Prostate gland (tissue), 2 donors: ENCODE results near the gene OR10AD1.

Experiments used
- POLR2A ChIP-seq: fragments of 450-650 bp; IDR thresholded peaks from one replicate; pipeline ENCODE4 v1.6.1; 2016; ENCODE audit warnings: antibody characterized with exemption, mild to moderate bottlenecking
- TF ChIP-seq, protein P1 (sequence below), 4 experiments: fragments of 200-600 bp in 2 of 4; fragments of 450-650 bp in 2 of 4; sonication (generic) in 2 of 4; IDR thresholded peaks; 1 replicate in 3 of 4; 2 replicates in 1 of 4; pipeline ENCODE4 v1.5.1; 2016 to 2019; ENCODE audit warnings: antibody characterized with exemption in 4 of 4, mild to moderate bottlenecking in 2 of 4, moderate library complexity in 2 of 4

DNA sequence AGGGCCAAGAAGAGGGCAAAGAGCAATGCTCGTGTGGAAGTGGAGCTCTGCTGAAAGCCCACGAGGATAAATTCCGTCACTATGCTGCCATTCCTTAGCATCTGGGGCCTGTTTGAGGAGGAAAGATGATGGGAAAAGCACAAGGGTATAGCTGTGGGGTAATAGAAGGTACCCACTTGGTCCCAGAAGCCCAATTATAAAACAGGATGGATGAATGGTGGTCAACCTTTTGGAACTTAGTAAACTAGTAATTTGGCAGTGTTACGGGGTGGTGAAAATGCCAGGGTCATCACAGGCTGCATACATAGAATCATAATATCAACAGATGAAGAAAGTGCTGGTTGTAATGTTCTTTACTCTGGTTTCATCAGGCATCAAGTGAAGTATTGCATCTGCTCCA lies at the start of gene OR10AD1:
- no peak for TF ChIP-seq POLR2A
- TF ChIP-seq, protein P1, sequence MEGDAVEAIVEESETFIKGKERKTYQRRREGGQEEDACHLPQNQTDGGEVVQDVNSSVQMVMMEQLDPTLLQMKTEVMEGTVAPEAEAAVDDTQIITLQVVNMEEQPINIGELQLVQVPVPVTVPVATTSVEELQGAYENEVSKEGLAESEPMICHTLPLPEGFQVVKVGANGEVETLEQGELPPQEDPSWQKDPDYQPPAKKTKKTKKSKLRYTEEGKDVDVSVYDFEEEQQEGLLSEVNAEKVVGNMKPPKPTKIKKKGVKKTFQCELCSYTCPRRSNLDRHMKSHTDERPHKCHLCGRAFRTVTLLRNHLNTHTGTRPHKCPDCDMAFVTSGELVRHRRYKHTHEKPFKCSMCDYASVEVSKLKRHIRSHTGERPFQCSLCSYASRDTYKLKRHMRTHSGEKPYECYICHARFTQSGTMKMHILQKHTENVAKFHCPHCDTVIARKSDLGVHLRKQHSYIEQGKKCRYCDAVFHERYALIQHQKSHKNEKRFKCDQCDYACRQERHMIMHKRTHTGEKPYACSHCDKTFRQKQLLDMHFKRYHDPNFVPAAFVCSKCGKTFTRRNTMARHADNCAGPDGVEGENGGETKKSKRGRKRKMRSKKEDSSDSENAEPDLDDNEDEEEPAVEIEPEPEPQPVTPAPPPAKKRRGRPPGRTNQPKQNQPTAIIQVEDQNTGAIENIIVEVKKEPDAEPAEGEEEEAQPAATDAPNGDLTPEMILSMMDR (IDR thresholded peaks at IDR 0.05): no peak
